Measurements from ENCODE around the gene NXNL2.

The NXNL2 gene

DNA sequence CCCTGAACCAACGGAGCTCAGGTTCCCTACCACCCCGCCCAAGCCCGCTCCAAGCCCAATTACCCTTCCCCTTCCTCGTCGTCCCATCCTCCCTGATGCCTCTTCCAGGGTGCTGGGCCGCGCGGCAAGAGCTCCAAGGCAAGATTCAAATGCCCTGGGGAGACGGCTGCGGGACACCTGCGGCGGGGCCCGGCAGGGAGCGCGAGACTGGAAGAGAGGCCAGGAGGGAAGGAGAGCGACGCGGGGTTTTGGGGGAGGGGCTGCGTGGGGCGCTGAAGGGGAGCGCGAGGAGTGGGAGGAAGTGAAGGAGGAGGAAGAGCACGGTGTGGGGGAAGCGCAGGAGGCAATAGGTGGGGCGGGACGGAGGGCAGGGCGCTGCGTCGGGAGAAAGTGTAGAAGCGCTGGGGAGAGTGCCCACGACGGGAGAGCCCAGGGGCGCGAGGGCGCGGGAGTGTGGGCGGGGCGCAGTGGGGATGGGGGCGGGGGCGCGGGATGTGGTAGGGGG lies 975 bp upstream of the NXNL2 start:
- DNase-seq: peak; percentile 81

DNA sequence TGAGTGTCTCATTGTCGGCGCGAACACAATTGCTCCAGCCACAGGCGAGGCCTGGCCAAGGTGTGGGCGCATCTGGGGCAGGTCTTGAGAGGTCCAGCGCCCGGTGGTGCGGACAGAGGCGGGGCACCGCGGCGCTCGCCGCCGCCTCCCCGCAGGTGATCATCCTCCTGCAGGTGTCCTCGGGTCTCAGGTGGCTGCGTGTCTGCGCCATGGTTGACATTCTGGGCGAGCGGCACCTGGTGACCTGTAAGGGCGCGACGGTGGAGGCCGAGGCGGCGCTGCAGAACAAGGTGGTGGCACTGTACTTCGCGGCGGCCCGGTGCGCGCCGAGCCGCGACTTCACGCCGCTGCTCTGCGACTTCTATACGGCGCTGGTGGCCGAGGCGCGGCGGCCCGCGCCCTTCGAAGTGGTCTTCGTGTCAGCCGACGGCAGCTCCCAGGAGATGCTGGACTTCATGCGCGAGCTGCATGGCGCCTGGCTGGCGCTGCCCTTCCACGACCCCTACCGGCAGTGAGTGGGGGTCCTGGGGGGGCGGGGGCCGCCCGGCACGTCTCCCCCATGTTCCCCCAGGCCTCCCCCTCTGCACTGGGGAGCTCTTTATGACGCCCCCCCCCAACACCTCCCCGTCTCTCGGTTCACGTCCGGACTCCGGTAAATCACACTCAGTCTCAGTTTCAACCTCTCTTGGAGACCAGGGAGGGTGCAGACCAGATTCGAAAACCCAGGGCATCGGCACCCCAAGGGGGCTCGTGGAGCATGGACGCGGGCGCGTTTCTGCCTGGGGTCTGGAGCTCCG lies 446 bp downstream of the NXNL2 start:
- no peak for DNase-seq

DNA sequence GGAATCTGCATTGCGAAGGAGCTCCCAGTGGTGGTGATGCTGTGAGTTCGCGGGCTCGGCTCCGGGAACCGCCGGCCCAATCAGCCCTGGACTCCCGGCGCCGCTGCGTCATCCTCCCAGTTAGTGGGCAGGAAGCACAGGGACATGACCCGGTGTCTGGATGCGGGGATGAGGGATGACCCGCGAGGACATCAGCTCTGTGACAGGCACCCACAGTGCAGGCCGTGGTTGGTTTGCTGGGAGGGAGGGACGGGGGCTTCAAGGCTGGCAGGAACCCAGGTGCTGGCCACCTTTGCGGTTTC lies 996 bp downstream of the NXNL2 start:
- DNase-seq: peak; percentile 44

- DNase-seq: no peak
These were observed 2.2 kb downstream of the NXNL2 start for GRCh38 chr9:88536951-88537760.

GRCh38 chr9:88537761-88538091 lies 2.7 kb downstream of the NXNL2 start:
- no peak for DNase-seq

DNA sequence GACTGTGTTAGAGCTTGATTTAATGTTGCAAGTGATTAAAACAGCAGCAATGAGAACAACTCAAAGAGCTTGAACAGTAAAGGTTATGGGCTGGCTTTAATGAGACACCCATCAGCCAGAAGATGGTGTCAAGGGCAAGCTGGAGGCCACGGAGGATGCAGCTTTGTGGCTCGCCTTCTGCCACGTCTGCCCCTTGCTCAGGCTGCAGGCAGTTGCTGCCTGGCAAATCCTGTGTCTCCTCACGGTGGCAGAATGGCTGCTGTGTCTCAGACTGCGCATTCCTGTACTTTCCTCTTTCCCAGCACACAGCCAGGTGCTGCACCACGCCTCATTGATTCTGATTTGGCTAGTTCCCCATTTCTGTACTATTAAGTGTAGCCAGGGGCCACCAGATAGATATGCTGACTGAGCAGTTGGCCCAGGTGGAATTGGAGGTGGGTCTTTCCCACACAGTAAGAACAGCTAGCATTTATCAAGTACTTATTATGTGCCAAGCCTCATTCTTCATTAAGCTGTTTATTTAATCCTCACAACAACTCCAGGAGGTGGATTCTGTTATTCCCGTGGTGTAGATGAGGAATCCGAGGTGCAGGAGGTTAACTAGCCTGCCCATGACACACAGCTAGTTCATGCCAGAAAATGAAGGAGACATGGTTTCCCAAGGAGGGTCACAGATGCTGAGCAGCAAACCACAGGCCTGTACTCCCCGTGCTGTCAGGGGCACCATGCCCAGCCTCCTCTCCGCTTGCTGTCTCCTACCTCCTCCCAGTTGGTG lies 3.5 kb downstream of the NXNL2 start:
- DNase-seq: no peak

DNA sequence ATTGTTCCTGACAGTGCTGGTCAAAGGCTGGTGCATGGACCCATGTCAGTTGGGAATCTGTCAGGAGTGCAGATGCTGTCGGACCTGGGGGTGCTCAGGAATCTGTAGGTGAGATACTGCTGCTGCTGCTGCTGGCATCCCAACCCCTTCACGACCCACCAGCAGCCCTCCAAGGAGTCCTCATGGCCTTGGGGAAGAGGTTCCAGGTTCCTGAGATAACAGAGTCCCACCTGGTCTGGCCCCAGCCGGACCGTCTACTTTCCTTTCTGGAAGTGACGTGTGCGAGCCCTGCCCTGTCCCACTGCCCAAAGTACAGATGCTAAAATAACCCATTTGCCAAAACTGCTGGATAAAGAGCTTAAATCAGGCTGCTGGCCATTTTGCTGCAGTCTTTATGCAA lies 4.3 kb downstream of the NXNL2 start:
- DNase-seq: no peak

DNA sequence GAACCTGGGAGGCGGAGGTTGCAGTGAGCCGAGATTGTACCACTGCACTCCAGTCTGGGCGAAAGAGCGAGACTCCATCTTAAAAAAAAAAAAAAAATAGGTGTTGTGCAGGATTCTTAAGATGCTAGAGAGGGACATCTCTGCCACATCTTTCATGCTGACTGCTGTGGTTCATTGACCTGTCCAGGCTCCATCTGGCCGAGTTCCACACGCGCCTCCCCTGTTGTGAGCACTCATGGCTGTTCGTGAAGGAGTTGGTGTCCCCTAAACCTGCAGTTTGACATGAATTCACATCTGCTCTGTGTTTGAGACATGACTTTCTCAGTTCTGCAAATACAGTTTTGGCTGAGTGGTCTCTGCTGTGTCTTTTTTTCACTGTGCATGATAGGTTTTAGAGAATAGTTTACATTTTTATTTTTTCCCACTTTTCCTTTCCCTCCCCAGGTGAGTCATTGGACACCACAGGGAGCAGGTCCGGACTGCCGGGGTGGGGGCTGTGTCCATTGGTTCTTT lies 5.3 kb downstream of the NXNL2 start:
- no peak for DNase-seq

DNA sequence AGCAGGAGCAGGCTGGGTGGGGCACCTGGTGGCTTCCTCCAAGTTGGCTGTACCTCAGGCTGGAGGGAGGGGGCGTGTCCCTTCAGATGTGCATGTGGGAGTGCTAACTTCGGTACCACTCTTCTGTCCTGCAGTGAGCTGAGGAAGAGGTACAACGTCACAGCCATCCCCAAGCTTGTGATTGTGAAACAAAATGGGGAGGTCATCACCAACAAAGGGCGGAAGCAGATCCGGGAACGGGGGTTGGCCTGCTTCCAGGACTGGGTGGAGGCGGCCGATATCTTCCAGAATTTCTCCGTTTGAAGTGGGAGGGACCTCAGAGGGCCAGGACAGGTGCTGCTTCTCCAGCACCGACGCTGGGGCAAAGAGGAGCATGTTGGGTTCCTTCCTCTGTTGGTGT lies 9.3 kb downstream of the NXNL2 start:
- no peak for DNase-seq

GRCh38 chr9:88551546-88552137 lies 16.7 kb downstream of the NXNL2 start:
- DNase-seq: no peak

GRCh38 chr9:88553350-88553749 lies 18.4 kb downstream of the NXNL2 start:
- no peak for DNase-seq

- DNase-seq: no peak
These were observed 20.4 kb downstream of the NXNL2 start for GRCh38 chr9:88555268-88555980.

- no peak for DNase-seq
These were observed 24.7 kb downstream of the NXNL2 start for GRCh38 chr9:88559661-88560060.

- DNase-seq: no peak
These were observed 32.9 kb downstream of the NXNL2 start for GRCh38 chr9:88567870-88568269.

GRCh38 chr9:88571419-88571818 lies 36.4 kb downstream of the NXNL2 start:
- DNase-seq: no peak

- DNase-seq: no peak
These were observed 37.7 kb downstream of the NXNL2 start for GRCh38 chr9:88572684-88573083.

DNA sequence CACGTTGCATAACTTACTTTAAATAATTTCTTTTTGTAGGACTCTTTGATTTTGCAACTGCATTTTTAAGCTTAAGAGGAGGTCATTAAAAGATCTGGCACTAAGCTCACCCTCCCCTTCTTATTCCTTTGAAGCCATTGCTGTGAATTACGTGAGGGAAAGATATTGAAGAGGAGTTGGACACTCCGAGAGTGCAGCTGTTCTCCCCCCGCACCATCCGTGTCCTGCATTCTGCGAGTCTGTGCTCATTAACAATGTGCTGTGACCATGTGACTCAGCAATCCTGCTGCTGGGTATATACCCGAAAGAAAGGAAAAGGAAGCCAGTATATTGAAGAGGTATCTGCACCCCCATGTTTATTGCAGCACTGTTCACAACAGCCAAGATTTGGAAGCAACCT lies 40.0 kb downstream of the NXNL2 start:
- DNase-seq: no peak

DNA sequence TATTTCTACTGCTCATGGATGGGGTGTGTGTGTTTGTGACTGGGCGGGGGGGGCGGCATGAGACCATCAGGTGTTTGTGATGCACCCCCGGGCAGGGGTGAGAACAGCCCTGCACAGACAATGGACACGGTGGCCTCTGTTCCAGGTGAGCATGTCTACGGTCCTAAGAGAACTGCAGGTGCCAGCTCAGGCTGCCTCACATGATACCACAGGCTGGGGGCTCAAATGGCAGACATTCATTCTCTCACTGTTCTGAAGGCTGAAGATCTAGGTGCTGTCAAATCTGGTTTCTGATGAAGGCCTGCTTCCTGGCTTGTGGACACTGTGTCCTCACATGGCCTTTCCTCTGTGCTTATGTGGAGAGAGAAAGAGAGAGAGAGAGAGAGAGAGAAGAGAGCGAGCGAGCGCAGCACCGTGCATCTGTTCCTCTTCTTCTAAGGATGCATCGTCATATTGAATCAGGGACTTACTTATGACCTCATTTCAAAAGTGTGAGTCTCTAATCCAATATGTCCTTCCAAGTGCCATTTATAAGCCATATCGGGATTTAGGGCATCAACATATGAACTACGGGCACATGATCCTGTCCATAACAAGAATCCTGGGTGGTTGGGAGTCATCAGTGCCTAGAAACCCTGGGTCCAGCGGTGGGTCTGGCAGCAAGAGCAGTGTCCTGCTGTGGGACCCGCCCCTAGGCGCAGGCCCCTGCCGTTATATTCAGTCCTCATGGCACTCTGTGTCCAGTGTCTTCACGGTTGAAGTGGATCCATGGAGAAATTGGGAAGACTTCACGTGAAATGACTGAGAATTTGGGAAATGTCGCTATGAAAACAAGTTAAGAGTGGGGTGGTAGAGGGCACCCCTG lies 42.5 kb downstream of the NXNL2 start:
- no peak for DNase-seq

- peak; percentile 61 for DNase-seq
These were observed 43.4 kb downstream of the NXNL2 start for GRCh38 chr9:88578121-88579049.

DNA sequence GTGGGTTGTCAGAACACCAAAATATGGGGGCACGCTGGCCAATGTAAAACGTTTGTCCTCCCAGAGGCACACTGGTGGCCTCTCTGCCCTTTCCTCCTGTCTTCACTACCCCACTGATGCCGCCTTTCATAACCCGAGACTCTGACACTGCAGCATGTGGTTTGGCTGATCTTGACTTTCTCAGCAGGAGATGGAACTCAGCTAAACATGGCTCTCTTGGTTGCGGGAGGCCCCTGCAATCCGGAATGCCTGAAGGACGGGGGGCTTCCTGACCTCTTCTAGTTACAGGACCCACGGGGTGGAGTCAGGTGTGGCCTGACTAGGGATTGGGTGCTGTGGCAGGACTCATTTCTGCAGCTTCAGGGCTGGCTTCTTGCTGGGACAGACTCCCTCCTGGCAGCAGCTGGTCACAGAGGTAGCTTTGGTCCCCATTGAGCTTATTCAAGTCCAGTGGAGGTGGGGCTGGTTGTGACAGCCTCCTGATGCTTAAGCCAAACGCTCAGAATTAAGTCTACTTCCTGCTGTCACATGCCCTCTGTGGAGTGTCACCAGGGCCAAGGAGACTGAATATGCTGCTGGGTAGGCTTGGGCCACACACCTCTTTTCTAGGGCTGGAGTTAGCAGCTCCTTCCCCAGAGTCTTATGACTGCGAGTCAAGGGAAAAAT lies 44.2 kb downstream of the NXNL2 start:
- no peak for DNase-seq
